Duodenal mucosa (tissue), 2 donors: ENCODE results near the gene EFCAB9.
"Not testable (repeated sequence)": the region's sequence is repeated elsewhere in the genome, so short reads cannot be mapped to it uniquely, and the experiment has no call there.

Source experiments
- H3K27ac ChIP-seq: one replicate; pipeline ENCODE4 v1.7.0; 2013; ENCODE audit warnings: low read depth, low read length
- H3K27me3 ChIP-seq, 2 donors: one replicate each; pipeline ENCODE4 v1.7.0; 2013; ENCODE audit warnings: low read length in 2 of 2, control low read depth in 1 of 2; ENCODE audit not compliant: insufficient read depth in 2 of 2, control insufficient read depth in 1 of 2
- H3K36me3 ChIP-seq, 2 donors: one replicate each; pipeline ENCODE4 v1.7.0; 2013; ENCODE audit warnings: low read length in 2 of 2, control low read depth in 1 of 2; ENCODE audit not compliant: insufficient read depth in 2 of 2, control insufficient read depth in 1 of 2
- H3K4me1 ChIP-seq, 2 donors: one replicate each; pipeline ENCODE4 v1.7.0; 2013; ENCODE audit warnings: low read length in 2 of 2, control low read depth in 1 of 2; ENCODE audit not compliant: insufficient read depth in 2 of 2, control insufficient read depth in 1 of 2
- H3K4me3 ChIP-seq, 2 donors: one replicate each; pipeline ENCODE4 v1.7.0; 2013; ENCODE audit warnings: low read length in 2 of 2, low read depth in 1 of 2
- H3K9ac ChIP-seq, 2 donors: one replicate each; pipeline ENCODE4 v1.7.0; 2013; ENCODE audit warnings: low read length in 2 of 2, low read depth in 1 of 2
- H3K9me3 ChIP-seq, 2 donors: one replicate each; pipeline ENCODE4 v1.7.0; 2013; ENCODE audit warnings: low read length in 2 of 2, control low read depth in 1 of 2; ENCODE audit not compliant: control insufficient read depth in 1 of 2

EFCAB9 gene

DNA sequence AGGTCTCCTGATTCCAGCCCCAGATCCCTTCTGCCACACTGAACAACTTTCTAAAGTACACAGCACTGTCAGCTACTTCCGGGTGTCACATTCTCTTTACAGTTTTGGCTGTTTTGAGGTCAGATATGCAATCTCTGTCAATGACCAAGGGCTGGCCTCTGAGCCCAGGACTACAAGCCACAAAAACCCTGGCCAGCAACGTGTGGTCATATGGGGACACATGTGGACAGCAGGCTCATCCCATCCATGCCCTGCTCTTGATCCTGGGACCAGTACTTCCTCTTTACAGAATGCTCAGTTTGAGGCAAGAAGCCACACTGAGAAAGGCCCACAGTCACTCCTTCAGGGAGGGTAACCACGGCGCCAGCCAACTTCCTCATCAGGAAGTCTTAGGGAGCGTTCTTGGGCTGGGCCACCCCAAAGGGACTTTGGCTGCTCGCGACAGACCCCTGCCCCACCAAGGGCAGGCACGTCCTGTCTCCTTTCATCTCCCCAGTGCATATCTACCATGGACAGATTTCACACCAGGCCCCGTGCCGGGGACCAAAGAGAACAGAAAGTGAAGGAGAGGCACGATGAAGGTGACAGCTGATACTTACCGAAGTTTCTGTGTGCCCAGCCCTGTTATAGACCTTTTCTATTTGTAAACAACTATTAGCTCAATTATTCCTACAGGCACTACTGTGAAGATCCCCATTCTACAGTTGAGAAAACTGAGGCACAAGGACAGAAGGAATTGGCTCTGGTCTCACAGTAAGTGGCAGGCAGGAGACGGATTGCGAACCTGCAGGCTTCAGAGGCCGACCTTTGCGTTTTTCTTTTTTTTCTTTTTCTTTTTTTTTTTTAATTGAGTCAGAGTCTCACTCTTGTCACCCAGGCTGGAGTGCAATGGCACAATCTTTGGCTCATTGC lies 43.2 kb upstream of the EFCAB9 start:
- no peaks in the 10 kb centered on the region for H3K27me3 ChIP-seq
- peak overlapping the region; percentile 3 to 44 for H3K4me3 ChIP-seq
- H3K9ac ChIP-seq, result peak overlapping the region; percentile 1
- H3K27ac ChIP-seq, result no peak overlapping the region
- H3K4me1 ChIP-seq, result peaks cover 12 to 17% of the 10 kb centered on the region in 2 donors
- H3K36me3 ChIP-seq, result peaks cover 5 to 23% of the 10 kb centered on the region in 2 donors
- no peaks in the 10 kb centered on the region for H3K9me3 ChIP-seq

DNA sequence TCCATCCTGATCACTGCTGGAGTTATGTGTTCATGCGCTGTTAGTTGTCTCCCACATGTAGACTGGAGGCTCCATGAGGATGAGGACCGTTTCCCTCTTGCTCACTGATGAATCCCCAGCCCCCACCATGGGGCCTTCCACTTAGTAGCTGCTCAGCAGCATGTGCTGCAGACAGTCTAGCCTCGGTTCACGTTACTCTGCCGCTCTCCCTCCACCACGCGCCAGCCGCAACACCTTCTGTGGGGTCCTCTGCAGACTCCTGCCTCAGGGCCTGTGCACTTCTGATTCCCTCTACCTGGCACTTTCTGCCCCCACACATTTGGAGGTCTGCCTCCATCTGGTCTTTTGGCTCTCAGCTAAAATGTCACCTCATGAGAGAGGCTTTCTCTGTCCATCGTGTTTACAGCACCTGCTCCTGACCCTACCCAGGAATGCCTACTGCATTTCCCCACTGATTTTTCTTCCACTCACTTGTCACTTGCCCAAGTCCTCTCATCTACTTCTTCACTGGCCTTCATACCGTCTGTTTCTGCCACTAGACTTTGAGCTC lies 42.2 kb upstream of the EFCAB9 start:
- H3K36me3 ChIP-seq, result peaks cover 13 to 27% of the 10 kb centered on the region in 2 donors
- H3K4me1 ChIP-seq, result peaks cover 12 to 17% of the 10 kb centered on the region in 2 donors

DNA sequence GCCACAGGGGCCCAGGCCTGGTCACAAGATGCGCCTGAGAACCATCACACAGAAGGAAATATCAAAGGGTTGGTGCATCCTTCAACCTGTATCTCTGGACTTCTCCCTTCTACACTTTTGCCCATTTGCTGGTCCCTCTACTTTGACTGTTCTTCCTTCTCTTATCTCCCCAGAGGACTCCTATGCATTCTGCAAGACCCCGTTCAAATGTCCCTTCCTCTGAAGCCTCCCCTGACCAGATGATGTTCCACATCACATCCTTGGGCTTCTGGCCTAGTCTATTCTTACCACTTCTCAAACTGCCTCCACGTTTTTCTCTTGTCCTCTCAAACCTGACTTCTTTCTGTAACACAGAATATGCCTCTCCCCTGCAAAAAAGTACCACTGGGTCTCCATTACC lies 40.3 kb upstream of the EFCAB9 start:
- H3K27ac ChIP-seq, result no peak overlapping the region
- H3K9me3 ChIP-seq, result no peaks in the 10 kb centered on the region
- no peak overlapping the region for H3K4me3 ChIP-seq
- peaks cover 5 to 9% of the 10 kb centered on the region in 2 donors for H3K4me1 ChIP-seq
- H3K36me3 ChIP-seq, result peaks cover 13 to 20% of the 10 kb centered on the region in 2 donors
- no peaks in the 10 kb centered on the region for H3K27me3 ChIP-seq
- H3K9ac ChIP-seq, result no peak overlapping the region

More for the DNA sequence above, 42.2 kb upstream of the EFCAB9 start:
- Histone ChIP-seq H3K27ac (no peak overlapping the region), H3K27me3 (no peaks in the 10 kb centered on the region), H3K4me3 (no peak overlapping the region), H3K9ac (no peak overlapping the region), H3K9me3 (no peaks in the 10 kb centered on the region)

DNA sequence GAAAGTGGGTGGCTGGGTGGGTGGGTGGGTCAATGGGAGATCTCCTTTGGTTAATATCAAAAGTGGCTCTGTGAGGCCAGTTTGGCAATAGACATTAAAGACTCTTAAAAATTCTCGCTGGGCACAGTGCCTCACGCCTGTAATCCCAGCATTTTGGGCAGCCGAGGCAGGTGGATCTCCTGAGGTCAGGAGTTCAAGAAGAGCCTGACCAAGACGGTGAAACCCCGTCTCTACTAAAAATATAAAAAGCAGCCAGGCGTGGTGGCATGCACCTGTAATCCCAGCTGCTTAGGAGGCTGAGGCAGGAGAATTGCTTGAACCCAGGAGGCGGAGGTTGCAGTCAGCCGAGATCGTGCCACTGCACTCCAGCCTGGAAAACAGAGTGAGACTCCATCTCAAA lies 38.9 kb upstream of the EFCAB9 start:
- H3K9me3 ChIP-seq, H3K9ac ChIP-seq, H3K27me3 ChIP-seq, H3K4me1 ChIP-seq, H3K4me3 ChIP-seq, H3K27ac ChIP-seq: not testable (repeated sequence)
- H3K36me3 ChIP-seq, result peaks cover 13 to 20% of the 10 kb centered on the region in 2 donors

DNA sequence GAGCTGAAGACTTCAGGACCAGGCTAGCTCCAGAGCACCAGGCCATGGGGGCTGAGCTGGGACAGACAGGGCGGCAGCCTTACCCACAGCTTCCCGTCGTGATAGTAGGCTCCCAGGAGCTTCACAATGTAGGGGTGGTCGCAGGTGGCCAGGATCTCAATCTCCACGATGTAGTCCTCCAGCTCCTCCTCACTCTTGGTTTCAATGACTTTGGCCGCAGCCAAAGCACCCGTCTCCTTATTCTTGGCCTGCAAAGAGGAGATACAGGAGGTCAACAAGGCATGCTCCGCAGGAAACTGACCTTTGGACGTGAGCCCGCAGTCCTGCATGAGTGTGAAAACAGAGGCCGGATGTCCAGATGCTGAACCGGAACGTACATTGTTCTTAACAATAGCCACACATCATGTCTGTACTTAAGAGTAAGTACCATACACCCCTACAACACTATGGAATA lies 37.4 kb upstream of the EFCAB9 start:
- no peak overlapping the region for H3K9ac ChIP-seq
- no peak overlapping the region for H3K27ac ChIP-seq
- H3K4me1 ChIP-seq, result peaks cover 5 to 6% of the 10 kb centered on the region in 2 donors
- peaks cover 13 to 20% of the 10 kb centered on the region in 2 donors for H3K36me3 ChIP-seq
- no peaks in the 10 kb centered on the region for H3K9me3 ChIP-seq
- no peaks in the 10 kb centered on the region for H3K27me3 ChIP-seq
- H3K4me3 ChIP-seq, result no peak overlapping the region

DNA sequence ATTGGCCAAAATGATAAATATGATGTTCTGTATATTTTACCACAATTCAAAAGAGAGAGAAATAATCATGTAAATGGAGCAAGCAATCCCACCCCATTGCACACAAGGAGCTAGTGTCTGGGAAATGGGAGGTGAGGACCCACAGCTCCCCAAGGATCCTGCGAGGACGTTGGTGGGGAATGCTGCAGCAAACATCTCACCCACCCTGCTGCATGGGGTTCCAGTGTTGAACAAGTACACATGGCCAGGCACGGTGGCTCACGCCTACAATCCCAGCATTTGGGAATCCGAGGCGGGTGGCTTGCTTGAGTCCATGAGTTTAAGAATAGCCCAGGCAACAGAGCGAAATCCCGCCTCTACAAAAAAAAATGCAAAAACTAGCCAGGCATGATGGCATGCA lies 35.0 kb upstream of the EFCAB9 start:
- peaks cover 7 to 13% of the 10 kb centered on the region in 2 donors for H3K36me3 ChIP-seq
- H3K9me3 ChIP-seq, result no peaks in the 10 kb centered on the region
- H3K4me1 ChIP-seq, result peaks cover 11 to 18% of the 10 kb centered on the region in 2 donors
- no peaks in the 10 kb centered on the region for H3K27me3 ChIP-seq
- H3K27ac ChIP-seq, result no peak overlapping the region
- H3K4me3 ChIP-seq, result no peak overlapping the region
- H3K9ac ChIP-seq, result no peak overlapping the region

DNA sequence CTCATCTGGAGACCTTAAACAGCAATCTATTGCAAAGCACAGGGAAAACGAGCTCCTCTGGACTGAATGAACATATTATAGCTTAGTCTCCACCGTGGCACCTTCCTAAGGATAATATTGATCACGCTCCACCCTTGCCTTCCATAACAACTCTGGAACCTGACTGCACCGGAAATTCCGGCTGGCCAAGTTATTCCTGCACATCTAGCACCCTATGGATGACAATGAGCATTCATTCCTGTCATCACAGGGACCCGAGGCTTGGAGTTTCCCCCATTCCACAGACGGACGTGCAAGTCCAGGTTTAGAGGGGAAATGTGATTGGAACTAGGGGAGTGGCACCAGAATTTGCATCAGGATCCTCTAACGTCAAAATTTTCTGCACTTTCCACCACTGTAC lies 33.5 kb upstream of the EFCAB9 start:
- H3K9me3 ChIP-seq, result no peaks in the 10 kb centered on the region
- H3K4me1 ChIP-seq, result peaks cover 26 to 30% of the 10 kb centered on the region in 2 donors
- no peaks in the 10 kb centered on the region for H3K27me3 ChIP-seq
- H3K36me3 ChIP-seq, result peaks cover 4 to 7% of the 10 kb centered on the region in 2 donors
- no peak overlapping the region for H3K9ac ChIP-seq
- no peak overlapping the region for H3K4me3 ChIP-seq
- no peak overlapping the region for H3K27ac ChIP-seq

DNA sequence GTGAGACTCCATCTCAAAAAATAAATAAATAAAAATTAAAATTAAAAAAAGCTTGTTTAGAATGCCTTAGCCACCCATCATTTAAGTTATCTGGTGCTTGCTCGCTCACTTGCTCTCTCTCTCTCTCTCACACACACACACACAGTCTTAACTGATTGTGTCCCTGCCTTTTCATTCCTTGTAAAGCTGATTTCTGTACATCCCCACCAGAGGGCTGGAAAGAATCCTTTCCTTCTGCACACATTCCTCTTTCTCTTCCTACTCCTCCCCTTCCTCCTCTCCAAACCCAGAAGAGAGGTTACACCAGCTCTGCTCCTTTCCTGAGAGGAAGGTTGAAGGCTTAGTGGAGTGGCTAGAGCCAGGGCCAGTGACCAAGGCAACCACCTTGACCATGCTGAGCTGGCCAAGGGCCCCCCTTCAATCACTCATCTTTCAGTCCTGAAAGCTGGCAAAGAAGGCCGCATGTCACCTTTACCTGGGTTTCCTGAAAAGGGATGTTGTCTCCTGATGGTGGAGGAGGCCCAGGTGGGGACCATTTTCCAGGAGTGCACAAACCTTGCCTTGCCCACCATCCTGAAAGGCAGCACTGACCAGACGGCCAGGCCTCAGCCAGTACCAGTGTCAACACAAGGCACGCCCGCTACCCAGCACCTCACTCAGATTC lies 31.5 kb upstream of the EFCAB9 start:
- Histone ChIP-seq H3K27ac (no peak overlapping the region), H3K36me3 (peaks cover 0 to 3% of the 10 kb centered on the region in 2 donors)

DNA sequence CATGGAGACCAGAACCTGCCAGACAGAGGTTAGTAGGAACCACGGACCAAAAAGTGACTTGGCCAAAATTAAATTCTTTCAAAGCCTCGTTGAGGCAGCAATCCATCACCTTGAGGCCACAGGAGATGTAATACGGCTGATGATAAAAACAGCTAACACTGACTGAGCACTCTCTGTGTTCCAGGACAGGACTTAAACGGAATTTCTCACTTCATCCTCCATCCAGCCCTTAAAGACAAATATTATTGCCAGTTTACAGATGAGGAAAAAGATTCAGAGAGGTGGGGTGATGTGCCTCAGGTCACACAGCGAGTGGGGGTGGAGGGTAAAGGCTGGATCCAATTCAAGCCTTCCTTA lies 31.0 kb upstream of the EFCAB9 start:
- H3K4me3 ChIP-seq, result no peak overlapping the region
- H3K36me3 ChIP-seq, result peaks cover 0 to 3% of the 10 kb centered on the region in 2 donors
- no peaks in the 10 kb centered on the region for H3K27me3 ChIP-seq
- no peak overlapping the region for H3K9ac ChIP-seq
- no peaks in the 10 kb centered on the region for H3K9me3 ChIP-seq
- peaks cover 32 to 37% of the 10 kb centered on the region in 2 donors for H3K4me1 ChIP-seq
- no peak overlapping the region for H3K27ac ChIP-seq

More for the DNA sequence above, 31.5 kb upstream of the EFCAB9 start:
- Histone ChIP-seq H3K4me3 (no peak overlapping the region), H3K9me3 (no peaks in the 10 kb centered on the region), H3K9ac (no peak overlapping the region), H3K27me3 (no peaks in the 10 kb centered on the region), H3K4me1 (peaks cover 27 to 32% of the 10 kb centered on the region in 2 donors)

DNA sequence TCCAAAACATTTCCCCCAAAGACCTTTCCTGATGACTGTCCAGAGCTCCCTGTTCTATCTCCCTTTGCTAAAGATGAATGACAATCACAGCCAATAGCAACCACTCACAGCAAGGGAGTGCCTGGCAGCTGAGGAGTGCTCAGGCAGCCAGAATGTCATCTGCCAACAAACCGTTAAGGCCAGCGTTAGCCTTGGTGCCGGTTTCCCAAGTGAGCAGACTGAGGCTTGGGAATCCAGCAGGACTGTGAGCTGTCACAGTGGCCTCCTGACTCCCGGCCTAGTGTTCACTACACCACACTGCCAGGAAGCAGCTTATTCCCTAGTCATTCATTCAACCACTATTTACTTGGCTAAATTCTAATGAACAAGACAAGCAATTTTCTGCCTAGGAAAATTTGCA lies 30.6 kb upstream of the EFCAB9 start:
- Histone ChIP-seq H3K9ac (no peak overlapping the region), H3K36me3 (peaks cover 0 to 3% of the 10 kb centered on the region in 2 donors), H3K27me3 (no peaks in the 10 kb centered on the region), H3K27ac (no peak overlapping the region), H3K4me3 (no peak overlapping the region), H3K9me3 (no peaks in the 10 kb centered on the region), H3K4me1 (peaks cover 36 to 41% of the 10 kb centered on the region in 2 donors)
